Measurements from ENCODE around the gene RUBCNL.
"Not testable (repeated sequence)": the region's sequence is repeated elsewhere in the genome, so short reads cannot be mapped to it uniquely, and the experiment has no call there.

RUBCNL gene

DNA sequence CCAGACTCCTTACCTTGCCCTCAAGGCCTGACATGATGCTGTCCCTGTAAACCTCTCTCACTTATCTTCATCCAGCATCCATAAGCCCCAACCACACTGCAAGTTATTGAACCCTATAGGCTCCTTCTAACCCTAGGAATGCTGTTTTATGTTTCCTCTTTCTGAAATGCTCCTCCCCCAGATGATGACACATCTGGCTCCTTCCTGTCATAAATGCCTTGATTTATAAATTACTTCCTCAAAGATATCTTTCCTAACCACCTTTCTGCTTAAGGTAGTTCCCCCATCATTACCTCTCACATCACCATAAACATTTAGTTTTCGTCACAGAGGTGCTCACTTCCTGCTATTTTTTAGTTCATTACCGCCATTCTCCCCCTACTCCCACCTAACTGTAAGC lies 12.3 kb downstream of the RUBCNL start:
- no peak for DNase-seq (ENCODE audit: low spot score)

DNA sequence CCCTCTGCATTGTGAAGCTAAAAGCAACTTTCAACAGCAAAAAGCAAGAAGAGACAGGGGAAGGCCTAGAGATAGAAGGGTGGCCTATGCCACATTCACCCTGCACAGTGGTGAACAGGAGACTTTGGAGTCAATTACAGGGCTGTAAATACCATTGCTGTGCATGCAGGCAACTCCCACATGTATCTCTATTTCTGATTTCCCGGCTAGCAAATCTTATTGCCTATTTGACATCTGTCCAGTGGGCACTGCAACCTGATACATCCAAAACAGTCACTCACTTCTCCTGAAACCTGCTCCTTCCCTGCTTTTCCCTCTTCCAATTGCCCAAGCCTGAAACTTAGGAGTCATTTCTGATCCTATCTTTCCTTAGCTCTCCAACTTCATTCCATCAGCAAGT lies 13.4 kb downstream of the RUBCNL start:
- DNase-seq (ENCODE audit: low spot score): no peak

GRCh38 chr13:46372938-46373337 lies 14.1 kb downstream of the RUBCNL start:
- DNase-seq (ENCODE audit: low spot score): not testable (repeated sequence)

GRCh38 chr13:46372071-46372470 lies 15.0 kb downstream of the RUBCNL start:
- DNase-seq (ENCODE audit: low spot score): no peak

DNA sequence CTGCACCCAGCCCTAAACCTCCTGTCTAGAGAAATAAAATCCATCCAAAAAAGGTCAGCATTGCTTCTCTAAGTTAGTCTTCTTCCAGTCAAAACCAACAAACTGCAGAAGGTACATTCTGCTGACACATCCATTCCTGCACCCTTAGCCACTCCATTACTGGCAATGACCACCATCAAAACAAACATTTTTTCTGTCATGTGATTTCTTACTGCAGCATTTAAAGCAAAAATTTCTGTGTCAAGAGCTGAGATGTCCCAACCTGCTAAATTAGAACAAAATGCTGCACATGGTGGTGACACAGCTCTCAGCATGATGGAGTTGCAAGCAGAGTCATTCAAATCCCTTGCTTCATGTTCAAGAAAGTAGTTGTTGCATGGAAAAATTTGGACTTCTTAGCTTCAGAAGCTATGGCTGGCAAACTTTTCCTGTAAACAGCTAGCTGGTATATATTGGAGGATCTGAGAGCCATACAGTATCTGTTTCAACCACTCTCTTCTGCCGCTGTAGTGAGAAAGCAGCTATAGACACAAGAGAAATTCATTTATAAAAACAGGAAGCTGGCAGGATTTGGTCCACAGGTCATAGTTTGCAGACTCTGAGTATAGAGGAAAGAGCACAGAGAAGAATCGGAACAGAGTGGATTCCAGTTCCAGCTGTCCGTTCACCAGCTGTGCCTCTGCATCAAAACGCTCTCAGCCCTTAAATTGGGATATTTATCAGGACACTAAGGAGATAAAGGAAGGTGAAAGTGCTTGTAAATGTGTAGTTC lies 17.4 kb downstream of the RUBCNL start:
- DNase-seq (ENCODE audit: low spot score): peak; percentile 81

GRCh38 chr13:46367617-46368327 lies 19.3 kb downstream of the RUBCNL start:
- peak; percentile 27 for DNase-seq (ENCODE audit: low spot score)

DNA sequence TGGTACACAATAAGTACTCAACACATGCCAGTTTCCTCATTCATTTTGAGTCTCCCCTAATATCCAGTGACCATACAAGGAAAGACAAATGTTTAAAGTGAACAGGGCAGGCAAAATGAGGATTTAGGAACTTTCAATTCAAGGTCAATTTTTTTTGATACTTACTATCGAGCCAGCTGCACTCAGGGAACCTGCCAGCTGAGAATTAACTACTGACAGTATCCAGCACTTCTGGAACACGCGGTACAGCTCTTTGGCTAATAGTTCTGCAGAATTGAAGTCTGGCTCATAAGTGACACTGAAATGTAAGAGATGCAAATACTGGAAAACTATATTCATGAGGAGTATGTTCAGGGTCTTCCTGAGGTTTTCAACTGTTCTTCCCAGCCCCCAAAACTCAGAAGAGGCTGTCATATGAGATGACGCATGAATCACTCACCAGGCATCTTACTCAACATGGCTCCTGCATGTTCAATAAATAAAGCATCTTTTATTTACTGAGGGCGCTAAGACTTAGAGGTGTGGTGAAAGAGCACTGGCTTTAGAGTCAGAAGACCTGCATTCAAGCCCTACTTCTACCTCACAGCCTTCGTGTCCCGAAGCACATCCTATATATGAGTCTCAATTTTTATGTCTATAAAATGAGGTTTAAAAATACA lies 25.6 kb downstream of the RUBCNL start:
- DNase-seq (ENCODE audit: low spot score): no peak

DNA sequence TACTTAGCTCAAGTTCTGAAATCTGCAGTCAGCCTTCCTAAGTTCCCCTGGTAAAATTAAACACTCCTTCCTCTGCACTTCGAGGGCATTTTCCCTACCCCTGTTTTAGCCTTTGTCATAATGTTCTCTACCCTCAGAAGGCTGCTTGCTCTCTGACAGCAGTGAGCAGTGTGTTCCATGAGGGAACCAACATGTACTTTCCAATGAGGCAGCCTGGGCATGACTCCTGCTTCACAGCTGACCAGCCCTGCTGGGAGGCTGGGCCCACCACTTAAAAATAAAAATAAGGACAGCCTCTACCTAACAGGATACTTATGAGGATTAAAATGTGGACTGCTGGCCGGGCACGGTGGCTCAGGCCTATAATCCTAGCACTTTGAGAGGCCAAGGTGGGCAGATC lies 26.4 kb downstream of the RUBCNL start:
- DNase-seq (ENCODE audit: low spot score): no peak

DNA sequence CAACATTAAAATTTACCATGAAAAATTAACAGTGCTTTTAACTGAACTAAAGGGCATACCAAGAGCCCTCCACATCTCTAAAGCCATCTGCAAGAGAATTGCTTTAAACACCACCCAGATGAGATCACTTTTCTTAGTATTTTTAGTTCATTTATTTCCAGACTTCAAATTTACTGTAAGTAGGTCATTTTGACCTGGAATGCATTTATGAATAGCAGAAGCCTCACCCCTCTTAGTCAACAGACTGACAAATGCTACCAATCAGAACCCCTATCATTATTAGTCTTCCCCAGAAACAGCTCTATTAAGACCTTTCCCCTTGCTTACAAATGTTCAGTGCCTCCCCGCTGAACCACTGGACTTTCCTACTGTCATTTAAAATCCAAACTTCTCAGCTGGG lies 27.3 kb downstream of the RUBCNL start:
- peak; percentile 74 for DNase-seq (ENCODE audit: low spot score)

- DNase-seq (ENCODE audit: low spot score): no peak
Measured at GRCh38 chr13:46355901-46356590, 31.0 kb downstream of the RUBCNL start.

GRCh38 chr13:46355088-46355468 lies 32.0 kb downstream of the RUBCNL start:
- no peak for DNase-seq (ENCODE audit: low spot score)

DNA sequence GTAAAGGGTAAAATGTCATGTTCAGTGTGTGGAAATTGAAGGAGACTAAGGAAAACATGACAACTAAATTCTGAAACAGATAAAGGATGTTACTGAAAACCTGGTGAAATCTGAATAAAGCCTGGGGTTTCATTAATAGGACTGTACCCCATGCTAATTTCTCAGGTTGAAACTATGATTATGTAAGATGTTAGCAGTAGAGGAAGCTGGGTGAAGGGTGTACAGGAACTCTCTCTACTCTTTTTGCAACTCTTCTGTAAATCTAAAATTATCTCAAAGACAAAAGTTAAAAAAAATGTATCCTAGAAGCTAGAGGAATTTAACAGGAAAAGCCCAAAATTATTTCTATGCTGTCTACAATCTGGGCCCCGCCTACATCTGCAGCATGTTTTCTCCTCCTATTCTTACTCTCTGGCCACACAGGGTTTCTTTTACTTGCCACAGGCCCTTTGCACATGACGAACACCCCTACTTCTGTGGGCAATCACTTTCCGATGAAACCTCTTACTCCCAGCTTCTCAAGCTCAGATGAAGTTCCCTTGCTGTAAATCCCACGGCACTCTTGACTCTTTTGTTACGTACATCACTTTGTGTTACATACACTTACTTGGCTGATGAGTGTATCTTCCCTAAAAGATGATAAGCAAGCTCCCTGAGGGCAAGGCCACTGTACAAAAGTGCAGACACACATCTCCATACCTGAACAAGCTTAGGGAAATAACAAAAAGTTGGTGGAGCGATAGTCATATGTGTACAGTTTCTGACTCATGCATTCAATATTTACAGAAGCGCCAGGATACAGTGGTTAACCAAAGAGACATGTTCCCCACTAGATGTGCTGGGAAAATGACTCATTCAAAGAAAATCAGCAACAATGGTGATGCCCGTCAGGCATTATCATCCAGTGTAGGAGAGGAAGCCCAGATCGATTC lies 32.6 kb downstream of the RUBCNL start:
- peak; percentile 83 for DNase-seq (ENCODE audit: low spot score)

- no peak for DNase-seq (ENCODE audit: low spot score)
Measured at GRCh38 chr13:46352805-46353204, 34.2 kb downstream of the RUBCNL start.

DNA sequence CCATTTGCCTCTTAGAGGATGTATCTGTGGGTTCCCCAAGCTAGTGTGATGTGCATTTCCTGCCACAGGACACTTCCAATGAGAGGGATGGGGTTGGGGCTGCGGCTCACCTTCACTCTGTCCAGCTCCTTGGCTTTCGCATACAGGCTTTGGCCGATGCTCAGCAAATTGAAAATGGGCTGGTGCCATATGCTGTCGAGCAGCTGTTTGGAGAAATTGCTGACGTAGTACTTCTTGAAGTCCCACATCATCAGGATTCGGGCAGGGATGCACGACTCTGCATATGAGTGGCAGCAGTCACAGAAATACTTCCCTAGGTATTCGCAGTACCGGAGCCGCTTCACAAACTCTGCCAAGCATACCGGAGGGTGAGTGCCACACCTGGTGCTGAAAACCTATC lies 37.0 kb downstream of the RUBCNL start:
- no peak for DNase-seq (ENCODE audit: low spot score)

DNA sequence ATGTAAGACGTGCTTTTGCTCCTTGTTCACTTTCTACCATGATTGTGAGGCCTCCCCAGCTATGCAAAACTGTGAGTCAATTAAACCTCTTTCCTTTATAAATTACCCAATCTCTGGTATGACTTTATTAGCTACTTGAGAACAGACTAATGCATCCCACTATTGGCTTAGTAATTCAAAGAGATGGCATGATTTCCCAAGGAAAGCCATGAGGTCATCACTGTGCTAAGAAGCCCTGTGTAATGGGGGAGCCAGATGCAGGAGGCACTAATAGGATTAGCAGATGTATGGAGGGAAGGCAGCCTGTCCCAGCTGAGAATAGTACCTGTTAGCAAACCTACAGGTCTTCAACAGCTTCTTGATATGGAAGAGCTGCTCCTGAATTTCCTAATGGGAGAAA lies 38.1 kb downstream of the RUBCNL start:
- DNase-seq (ENCODE audit: low spot score): no peak

GRCh38 chr13:46347277-46347676 lies 39.8 kb downstream of the RUBCNL start:
- no peak for DNase-seq (ENCODE audit: low spot score)

DNA sequence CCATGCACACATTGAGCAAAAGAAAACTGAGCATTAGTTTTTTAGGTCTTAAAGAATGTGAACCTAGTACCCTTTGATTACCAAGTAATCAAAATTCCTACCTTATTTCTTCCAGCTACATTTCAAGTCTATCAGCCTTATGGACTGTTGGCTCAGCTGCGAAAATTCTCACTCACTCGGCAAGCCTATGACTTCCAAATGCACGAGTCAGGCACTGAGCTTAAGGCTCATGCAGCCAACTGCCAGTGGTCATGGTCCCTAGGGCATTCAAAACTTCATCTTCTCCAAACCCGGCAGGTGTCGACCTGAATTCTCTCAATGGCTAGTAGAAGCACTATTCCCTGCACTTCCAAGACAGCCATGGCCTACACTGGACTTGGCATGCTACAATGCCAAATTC lies 41.2 kb downstream of the RUBCNL start:
- no peak for DNase-seq (ENCODE audit: low spot score)

DNA sequence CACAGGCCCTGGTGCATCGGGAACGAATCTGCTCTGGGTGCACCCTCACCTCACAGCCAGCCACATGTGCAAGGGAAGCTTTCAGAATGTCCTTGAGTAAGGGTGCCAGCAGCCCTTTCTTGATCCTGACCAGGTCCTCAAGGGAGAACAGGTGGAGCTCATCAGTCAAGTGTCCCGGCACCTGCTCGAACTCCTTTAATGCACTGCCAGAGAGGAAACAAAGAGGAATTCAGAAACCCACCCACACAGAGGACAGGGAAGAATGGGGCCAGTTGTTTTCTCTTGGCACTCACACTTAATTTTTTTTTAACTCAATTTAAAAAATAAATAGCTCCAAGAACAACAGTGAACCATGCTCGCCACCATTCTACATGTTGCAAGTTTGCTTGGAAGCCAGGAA lies 41.7 kb downstream of the RUBCNL start:
- no peak for DNase-seq (ENCODE audit: low spot score)

GRCh38 chr13:46343279-46343994 lies 43.6 kb downstream of the RUBCNL start:
- no peak for DNase-seq (ENCODE audit: low spot score)

DNA sequence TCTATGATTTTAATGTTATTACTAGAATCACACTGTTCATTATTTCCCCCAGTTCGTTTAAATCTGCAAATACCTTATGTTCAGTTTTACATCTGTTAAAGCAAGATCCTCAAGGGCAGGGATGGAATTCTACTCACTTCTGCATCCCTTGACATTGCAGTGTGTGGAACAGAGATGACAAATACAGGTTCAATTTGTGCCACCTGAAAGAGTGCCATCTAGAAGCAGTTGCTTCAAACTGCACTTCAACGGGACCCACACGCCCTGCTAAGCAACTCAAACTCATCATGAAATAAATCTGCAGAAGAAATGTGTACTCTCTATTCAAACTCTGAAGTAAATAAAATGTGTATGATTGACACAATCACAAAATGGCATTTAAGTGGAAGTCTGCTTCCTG lies 44.5 kb downstream of the RUBCNL start:
- DNase-seq (ENCODE audit: low spot score): no peak
